ENCODE data around the gene DMAC1.

The DMAC1 gene

GRCh38 chr9:7782400-7783120 is 17.0 kb downstream of the DMAC1 start:
- DNase-seq (ENCODE audit: low read depth) = no peak

GRCh38 chr9:7780261-7780988 is 19.2 kb downstream of the DMAC1 start:
- no peak for DNase-seq (ENCODE audit: low read depth)

- DNase-seq (ENCODE audit: low read depth) = no peak
Measured at GRCh38 chr9:7778851-7779600, 20.6 kb downstream of the DMAC1 start.

DNA sequence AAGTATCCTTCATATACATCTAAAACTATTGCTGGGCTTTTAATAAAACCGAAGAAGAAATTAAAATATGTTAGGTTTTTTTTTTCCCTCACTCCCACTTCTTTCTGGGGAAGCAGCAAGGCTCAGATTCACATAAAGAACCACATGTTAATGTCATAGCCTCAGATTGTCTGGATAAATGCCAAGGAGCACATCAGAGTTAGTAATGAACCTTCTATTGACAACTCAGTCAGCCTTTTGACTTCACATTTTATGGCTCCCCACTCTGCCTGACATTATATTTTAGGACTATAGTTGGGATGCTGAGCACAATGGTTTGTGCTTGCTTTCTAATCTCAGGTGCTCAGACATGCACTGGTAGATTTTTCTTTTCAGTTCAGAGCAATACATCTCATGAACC is 21.8 kb downstream of the DMAC1 start:
- no peak for DNase-seq (ENCODE audit: low read depth)

GRCh38 chr9:7770111-7770510 is 29.5 kb downstream of the DMAC1 start:
- DNase-seq (ENCODE audit: low read depth) = no peak

- no peak for DNase-seq (ENCODE audit: low read depth)
Measured at GRCh38 chr9:7762600-7762999, 37.0 kb downstream of the DMAC1 start.

DNA sequence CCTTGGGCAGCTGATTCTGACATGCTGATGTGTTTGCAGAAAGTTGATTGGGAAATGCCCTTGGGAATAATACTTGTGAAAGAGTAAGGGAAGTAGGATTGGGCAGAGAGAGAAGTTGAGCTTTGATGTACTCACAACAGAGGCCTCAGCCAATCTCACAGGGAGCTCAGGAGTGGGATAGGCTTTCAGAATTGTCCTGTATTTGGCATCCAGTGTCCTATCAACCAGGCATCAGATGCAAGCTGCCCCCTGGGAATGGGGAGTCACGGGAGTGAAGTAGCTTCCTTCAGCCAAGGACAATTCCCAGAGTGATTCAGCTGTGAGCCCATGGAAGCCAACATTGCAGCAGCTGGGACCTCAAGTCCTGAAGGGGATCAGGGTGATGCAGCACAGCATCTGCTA is 39.6 kb downstream of the DMAC1 start:
- DNase-seq (ENCODE audit: low read depth) = peak; percentile 51

DNA sequence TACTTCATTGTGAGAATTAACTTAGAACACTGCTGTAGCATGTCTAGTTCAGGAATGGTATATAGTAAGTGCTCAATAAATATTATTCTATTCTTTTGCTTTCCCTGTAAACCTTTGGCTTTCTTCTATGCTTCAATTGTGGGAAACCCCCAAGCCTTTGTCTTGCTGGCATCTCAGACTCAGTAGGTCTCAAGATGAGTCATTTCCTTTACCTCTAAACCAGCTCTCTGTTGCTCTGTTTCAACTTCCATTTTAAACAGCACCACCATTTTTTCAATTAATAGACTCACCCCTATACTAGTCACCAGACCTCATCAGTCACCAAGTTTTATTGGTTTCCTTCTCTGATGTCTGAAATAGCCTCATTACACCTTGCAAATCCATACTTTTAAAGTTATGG is 43.5 kb downstream of the DMAC1 start:
- no peak for DNase-seq (ENCODE audit: low read depth)

DNA sequence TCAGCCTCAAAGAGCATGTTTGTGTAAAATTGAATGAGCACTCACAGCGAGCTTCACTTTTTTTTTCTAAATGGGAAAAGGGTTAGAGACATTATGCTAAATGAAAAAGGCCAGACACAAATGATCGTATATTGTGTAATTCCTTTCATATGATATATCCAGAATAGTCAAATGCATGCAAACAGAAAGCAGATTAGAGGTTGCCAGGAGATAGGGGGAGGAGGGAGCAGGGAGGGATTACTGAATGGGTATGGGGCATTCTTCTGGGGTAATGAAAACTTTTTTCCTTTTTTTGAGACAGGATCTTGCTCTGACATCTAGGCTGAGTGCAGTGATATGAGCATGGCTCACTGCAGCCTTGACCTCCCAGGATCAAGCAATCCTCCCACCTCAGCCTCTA is 47.1 kb downstream of the DMAC1 start:
- no peak for DNase-seq (ENCODE audit: low read depth)
